ENCODE data around the gene SLC34A1. TPM values are rescaled to one million over a fixed set of nuclear protein-coding genes. Genes with fewer than 3 reads are reported as not detected.

SLC34A1 gene
- total and polyA plus RNA-seq, 2 of the 13 experiments (the other 11 are each of a cell fraction or from before 2014, with no cell fraction given): 0.03 to 0.20 TPM

DNA sequence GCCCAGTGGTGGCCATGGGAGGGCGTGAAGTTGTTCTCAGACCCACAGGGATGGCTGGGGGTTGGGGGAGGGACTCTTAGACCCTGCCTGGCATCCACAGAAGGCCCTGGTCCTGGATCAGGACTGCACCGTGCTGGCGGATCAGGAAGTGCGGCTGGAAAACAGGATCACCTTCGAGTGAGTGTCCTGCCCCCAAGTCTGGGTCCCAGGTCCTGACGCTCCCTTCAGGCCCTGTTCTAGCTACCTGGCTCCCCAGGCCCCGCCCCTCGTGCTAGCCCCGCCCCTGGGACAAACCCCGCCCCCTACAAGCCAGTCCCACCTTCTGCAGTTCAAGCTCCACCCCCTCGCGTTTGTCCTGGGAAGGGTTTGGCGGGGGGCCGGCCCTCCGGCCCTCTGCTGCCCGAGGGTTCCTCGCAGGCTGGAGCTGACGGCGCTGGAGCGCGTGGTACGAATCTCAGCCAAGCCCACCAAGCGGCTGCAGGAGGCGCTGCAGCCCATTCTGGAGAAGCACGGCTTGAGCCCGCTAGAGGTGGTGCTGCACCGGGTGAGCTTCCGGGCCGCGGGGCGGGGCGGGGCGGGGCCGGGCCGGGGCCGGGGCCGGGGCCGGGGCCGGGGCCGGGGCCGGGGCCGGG lies 13.6 kb upstream of the SLC34A1 start (continued):
- TF ChIP-seq HES4 (CRISPR knock-in tag; IDR thresholded peaks at IDR 0.05; ENCODE audit: borderline replicate concordance) (no peak), DNMT1 (CRISPR knock-in tag; IDR thresholded peaks at IDR 0.05) (no peak), ZNF543 (CRISPR knock-in tag; IDR thresholded peaks at IDR 0.05) (no peak), FOXA1 (IDR thresholded peaks at IDR 0.05) (no peak), FOXA1 (CRISPR knock-in tag; IDR thresholded peaks at IDR 0.05) (no peak), ZNF337 (CRISPR knock-in tag; IDR thresholded peaks at IDR 0.05; ENCODE audit: borderline replicate concordance, low read depth) (no peak), ZFX (CRISPR knock-in tag; IDR thresholded peaks at IDR 0.05; ENCODE audit: low read depth) (peak; percentile 72; the same call in 1 of the 2 replicates), SALL1 (CRISPR knock-in tag; IDR thresholded peaks at IDR 0.05) (peak; percentile 84), NCOR1 (IDR thresholded peaks at IDR 0.05; ENCODE audit: borderline replicate concordance, low read length) (no peak), ZNF768 (CRISPR knock-in tag; IDR thresholded peaks at IDR 0.05) (peak; percentile 54; the same call in 1 of the 2 replicates), CC2D1A (CRISPR knock-in tag; IDR thresholded peaks at IDR 0.05) (no peak), ZMAT3 (CRISPR knock-in tag; conservative IDR thresholded peaks at IDR 0.05) (0 out of 2 replicates have a peak, but pooled peaks have one; percentile 48), MBD4 (IDR thresholded peaks at IDR 0.05; ENCODE audit: borderline replicate concordance, low read length) (no peak), HNRNPUL1 (IDR thresholded peaks at IDR 0.05; ENCODE audit: low read depth, low read length) (no peak), REXO4 (CRISPR knock-in tag; IDR thresholded peaks at IDR 0.05; ENCODE audit: borderline replicate concordance) (no peak), GATA4 (IDR thresholded peaks at IDR 0.05; ENCODE audit: borderline replicate concordance, low read depth) (no peak), HOXA5 (CRISPR knock-in tag; IDR thresholded peaks at IDR 0.05) (0 out of 2 replicates have a peak, but pooled peaks have one; percentile 40), KAT7 (CRISPR knock-in tag; IDR thresholded peaks at IDR 0.05; ENCODE audit: borderline replicate concordance) (no peak), HMGA1 (CRISPR knock-in tag; conservative IDR thresholded peaks at IDR 0.05) (no peak), ZNF546 (CRISPR knock-in tag; conservative IDR thresholded peaks at IDR 0.05) (no peak), FUBP1 (CRISPR knock-in tag; IDR thresholded peaks at IDR 0.05; ENCODE audit: borderline replicate concordance) (no peak), ZSCAN9 (CRISPR knock-in tag; IDR thresholded peaks at IDR 0.05; ENCODE audit: borderline replicate concordance) (peak; percentile 57; the same call in 1 of the 2 replicates), ZNF674 (CRISPR knock-in tag; IDR thresholded peaks at IDR 0.05; ENCODE audit: low read depth) (no peak)
- TF ChIP-seq, protein P1, sequence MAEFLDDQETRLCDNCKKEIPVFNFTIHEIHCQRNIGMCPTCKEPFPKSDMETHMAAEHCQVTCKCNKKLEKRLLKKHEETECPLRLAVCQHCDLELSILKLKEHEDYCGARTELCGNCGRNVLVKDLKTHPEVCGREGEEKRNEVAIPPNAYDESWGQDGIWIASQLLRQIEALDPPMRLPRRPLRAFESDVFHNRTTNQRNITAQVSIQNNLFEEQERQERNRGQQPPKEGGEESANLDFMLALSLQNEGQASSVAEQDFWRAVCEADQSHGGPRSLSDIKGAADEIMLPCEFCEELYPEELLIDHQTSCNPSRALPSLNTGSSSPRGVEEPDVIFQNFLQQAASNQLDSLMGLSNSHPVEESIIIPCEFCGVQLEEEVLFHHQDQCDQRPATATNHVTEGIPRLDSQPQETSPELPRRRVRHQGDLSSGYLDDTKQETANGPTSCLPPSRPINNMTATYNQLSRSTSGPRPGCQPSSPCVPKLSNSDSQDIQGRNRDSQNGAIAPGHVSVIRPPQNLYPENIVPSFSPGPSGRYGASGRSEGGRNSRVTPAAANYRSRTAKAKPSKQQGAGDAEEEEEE (CRISPR knock-in tag; IDR thresholded peaks at IDR 0.05; ENCODE audit: borderline replicate concordance): no peak
- TF ChIP-seq, protein P2, sequence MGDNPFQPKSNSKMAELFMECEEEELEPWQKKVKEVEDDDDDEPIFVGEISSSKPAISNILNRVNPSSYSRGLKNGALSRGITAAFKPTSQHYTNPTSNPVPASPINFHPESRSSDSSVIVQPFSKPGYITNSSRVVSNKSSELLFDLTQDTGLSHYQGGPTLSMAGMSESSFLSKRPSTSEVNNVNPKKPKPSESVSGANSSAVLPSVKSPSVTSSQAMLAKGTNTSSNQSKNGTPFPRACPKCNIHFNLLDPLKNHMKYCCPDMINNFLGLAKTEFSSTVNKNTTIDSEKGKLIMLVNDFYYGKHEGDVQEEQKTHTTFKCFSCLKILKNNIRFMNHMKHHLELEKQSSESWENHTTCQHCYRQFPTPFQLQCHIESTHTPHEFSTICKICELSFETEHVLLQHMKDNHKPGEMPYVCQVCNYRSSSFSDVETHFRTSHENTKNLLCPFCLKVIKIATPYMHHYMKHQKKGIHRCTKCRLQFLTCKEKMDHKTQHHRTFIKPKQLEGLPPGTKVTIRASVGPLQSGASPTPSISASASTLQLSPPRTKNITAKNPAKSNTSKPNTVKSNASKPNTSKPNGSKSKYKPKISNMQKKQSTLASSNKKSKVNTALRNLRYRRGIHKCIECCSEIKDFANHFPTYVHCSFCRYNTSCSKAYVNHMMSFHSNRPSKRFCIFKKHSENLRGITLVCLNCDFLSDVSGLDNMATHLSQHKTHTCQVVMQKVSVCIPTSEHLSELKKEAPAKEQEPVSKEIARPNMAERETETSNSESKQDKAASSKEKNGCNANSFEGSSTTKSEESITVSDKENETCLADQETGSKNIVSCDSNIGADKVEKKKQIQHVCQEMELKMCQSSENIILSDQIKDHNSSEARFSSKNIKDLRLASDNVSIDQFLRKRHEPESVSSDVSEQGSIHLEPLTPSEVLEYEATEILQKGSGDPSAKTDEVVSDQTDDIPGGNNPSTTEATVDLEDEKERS (CRISPR knock-in tag; IDR thresholded peaks at IDR 0.05): no peak
